Inferior parietal cortex (tissue), 1 donor: ENCODE results near the gene ZNF521.
"Not testable (repeated sequence)": the region's sequence is repeated elsewhere in the genome, so short reads cannot be mapped to it uniquely, and the experiment has no call there.

Source experiments
- DNase-seq: peaks from one replicate; pipeline ENCODE4 v3.0.0-alpha.2; 2016; ENCODE audit errors: extremely low spot score

ZNF521 gene

GRCh38 chr18:25033747-25034471 lies 318.1 kb downstream of the ZNF521 start:
- DNase-seq, result no peak

DNA sequence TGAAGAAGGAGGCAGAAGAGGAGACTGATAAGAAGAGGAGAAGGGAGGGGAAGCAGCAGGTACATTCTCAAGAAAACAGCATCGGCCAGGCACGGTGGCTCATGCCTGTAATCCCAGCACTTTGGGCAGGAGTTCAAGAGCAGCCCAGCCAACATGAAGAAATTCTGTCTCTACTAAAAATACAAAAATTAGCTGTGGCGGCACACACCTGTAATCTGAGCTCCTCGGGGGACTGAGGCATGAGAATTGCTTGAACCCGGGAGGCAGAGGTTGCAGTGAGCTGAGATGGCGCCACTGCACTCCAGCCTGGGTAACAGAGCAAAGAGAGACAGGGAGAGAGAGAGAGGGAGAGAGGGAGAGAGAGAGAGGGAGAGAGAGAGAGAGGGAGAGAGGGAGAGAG lies 318.8 kb downstream of the ZNF521 start:
- not testable (repeated sequence) for DNase-seq

- no peak for DNase-seq
Measured at GRCh38 chr18:25029802-25030201, 322.2 kb downstream of the ZNF521 start.

DNA sequence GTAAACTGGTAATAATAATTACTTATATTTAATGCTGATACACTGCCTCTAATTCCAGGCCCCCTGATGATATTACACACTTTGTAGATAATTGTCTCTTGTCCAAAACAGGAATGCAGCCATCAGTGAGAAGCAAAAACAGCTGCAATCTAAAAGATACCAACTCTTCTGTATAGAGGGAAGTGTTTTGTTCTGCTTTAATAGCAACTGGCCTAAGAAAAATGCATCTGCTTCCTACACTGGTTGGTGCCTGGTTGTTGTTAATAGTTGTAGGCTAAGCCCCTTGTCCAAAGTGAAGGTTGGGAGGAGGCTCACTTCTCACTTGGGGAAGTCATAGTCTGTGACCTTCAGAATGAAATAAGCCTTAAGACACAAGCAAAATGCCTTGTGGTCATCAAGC lies 332.0 kb downstream of the ZNF521 start:
- DNase-seq, result no peak

GRCh38 chr18:25019086-25019860 lies 332.7 kb downstream of the ZNF521 start:
- DNase-seq, result peak; percentile 38

DNA sequence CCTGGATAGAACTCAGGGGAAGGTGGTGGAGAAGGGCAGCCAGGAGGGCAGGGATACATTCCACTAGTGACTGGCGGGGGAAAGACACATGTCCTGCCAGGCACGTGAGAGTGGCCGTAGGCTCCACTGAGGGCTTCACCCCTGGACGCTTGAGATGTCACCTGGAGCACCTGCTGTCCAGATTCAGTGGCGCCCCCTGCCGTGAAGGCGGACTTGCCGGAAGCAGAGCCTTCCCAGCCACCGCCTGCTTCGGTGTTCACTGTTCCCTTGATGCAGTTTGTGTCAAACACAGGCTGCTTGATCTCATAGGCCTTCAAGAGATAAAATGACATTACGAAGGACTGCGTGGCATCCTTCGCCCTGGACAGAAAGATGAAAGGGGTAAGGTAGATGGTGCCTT lies 335.3 kb downstream of the ZNF521 start:
- no peak for DNase-seq

DNA sequence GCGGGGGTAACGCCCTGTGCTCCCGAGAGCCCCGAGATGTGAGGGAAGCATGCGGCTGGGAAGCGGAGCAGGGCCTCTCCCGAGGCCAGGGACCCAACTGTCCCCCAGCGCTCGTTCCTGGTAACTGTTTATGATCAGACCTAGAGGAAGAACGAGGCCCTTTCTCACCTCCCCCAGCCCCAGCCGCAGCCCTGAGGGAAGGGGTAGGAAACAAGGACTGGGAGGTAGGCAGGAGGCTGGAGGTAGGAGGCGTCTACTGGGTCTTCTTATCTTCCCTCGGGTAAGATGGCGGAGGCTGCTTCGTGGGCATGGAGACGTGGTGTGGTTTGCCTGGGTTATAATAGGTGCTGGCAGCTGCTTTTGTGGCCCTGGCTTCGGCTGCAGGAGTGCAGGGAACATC lies 335.8 kb downstream of the ZNF521 start:
- DNase-seq, result no peak
